ENCODE measurements around the gene KRT35. TPM values are rescaled to one million over a fixed set of nuclear protein-coding genes. Genes with fewer than 3 reads are reported as not detected.

KRT35 gene
- polyA plus RNA-seq, 4 donors: 0.10 to 0.14 TPM; not detected in 2

DNA sequence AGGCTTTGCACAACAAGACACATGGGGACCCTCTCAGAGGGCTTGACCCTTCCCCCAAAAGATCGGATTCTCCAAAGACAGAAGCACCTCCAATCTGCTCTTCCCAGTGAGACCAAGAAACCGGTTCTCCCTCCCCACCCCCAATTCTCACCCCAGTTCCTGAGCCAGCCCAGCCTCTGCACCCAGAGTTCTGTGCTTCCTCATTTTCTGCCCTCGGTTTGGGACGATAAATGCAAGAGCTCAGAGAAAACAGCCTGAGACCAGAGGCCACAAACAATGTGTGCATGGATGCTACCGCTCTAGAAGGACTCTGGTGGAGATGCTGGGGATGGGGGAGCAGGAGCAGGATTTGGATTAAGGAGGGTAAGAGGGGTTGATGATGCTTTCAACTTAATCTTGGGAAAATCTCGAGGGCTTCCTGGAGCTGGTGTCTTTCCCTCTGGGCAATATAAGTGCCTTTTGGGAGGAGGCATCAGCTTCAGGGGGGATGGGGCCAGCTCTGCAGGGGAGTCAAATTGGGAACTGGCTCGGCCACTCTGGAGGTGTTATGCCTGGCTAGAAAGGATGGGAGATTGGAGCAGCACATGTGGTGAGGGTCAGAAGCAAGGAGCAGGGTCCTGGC lies 31.7 kb upstream of the KRT35 start:
- no peak for DNase-seq (ENCODE audit: low read depth in 4 of 4, low spot score in 2 of 4)

DNA sequence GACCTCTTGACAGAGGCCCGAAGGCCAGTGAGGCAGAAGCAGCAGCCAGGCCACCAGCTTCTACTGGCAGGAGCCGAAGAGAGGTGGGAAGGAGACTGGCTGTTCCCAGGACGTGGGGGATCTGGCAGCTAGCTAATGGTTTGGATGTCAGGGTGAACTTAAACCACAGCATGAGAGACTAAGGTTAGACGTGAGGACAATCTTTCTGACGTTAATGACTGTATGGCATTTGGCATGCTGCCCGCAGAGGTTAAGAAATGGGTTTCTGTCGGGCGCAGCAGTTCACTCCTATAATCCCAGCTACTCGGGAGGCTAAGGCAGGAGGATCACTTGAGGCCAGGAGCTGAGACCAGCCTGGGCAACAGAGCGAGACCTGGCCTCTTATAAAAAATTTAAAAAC lies 30.8 kb upstream of the KRT35 start:
- DNase-seq (ENCODE audit: low read depth in 4 of 4, low spot score in 2 of 4): no peak

DNA sequence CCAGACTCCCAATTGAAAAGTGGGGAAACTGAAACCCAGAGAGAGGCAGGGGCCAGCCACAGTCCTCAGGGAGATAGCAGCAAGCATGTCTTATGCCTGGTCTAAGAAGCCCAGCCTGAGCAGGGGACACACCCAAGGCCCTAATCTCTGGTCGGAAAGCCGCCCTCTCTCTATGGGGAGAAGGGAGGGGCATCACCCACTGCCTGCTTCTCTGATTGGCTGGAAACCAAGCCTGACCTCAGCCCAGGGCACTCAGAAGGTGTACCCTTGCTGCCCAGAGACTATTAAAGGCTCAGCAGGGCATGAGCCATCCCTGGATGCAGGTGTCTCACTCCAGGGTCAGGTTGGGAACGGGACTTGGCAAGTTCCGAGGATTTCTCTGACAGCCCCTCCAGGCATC lies 30.2 kb upstream of the KRT35 start:
- DNase-seq (ENCODE audit: low read depth in 4 of 4, low spot score in 2 of 4): no peak

DNA sequence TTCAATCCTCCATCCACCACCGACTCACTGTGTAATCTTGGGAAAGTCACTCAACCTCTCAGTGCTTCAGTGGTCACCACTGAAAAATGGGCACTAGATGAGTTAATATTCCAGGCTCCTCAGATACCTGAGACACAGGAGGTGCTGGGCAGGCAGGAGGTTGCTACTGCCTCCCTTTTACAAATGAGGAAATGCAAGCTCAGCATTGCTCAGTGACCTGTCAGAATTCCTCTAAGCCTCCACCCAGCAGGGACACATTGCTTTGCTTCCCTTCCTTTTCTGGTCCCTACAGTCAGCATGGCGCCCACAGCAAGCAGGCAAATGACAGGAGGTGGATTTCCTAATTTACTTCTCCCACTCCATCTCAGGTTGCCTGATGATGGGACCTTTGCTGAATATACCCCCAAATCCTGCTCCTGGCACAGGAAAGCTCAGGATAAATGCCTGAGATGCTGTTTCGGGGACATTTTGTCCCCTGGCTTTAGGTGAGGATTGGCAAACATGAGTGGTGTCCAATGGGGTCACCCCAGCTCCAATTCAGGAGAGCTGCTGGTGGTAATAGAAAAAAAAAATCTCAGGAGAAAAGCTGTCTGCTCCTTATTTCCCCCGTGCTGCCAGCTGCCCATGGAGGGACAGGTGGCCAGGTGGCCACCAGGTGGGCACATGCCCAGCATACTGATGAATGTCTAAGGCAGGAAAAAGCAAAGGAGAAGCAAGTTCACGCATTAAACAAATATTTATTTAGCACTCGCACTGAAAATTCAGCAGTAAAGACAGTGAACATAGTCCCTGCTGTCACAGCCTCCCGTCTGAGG lies 29.5 kb upstream of the KRT35 start:
- DNase-seq (ENCODE audit: low read depth in 4 of 4, low spot score in 2 of 4): no peak

DNA sequence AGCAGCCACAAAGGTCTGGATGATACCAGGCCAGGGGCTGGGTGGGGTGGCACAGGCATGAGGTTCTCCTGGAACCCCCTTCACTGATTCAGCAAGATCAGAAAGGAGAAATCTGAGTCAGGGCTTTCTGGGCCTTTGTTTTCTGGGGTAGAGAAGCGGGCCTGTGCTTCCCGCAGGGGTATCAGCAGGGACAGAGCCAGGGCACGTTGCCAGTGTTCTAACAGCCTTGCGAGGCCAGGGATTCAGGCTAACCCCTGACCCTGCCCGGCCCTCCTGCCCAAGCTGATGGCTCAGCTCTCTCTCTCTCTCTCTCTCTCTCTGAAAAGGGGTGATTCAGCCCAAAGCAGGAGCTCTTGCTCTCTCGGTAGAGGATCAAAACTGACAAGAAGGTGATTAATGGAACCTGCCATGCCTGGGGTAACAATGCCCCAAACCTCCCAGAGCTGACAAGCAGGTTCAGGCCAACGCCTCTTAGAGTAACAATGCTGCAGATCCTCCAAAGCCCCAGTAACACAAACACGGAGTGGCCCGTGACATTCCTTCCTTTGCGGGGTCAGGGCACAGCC lies 26.4 kb upstream of the KRT35 start:
- no peak for DNase-seq (ENCODE audit: low read depth in 4 of 4, low spot score in 2 of 4)

DNA sequence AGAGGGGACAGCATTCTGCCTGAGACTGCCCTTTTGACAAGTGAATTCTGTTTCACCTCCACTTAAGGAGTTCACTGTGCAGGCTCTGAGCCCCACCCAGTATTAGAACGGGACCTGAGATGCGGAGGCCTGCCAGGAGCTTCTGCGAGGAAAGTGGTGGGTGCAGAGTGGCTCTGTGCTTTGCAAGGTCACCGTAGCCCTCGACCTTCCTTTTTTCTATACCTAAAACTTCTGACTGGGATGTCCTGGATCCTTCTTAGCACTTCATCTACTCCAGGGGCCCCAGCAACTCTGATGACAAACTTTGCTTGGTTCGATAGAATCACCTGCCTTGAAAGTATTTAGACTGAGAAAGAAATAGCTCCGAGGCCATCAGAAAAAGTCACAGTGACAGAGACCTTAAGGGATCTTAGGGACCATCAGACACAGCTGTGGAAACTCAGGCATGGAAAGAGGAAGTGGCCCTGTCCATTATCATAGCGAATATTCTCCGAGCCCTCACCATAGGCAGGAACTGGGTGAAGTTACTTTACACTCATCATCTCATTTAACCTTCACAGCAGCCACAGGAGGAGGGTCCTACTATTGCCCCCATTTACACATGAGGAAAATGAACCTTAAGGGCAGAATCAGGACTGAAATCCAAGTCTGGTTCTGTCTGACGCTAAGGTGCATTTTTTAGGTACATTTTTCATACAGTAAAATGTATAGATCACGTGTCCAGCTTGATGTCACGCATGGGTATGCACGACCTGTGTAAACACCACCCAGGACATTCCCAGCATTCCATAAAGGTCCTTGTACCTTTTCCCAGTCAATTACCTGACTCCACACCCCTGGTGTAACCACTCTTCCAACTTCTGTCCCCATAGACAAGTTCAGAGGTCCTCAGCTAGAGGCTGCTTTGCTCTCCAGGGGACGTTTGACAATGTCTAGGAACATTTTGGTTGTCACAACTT lies 25.1 kb upstream of the KRT35 start:
- DNase-seq (ENCODE audit: low read depth in 4 of 4, low spot score in 2 of 4): no peak

DNA sequence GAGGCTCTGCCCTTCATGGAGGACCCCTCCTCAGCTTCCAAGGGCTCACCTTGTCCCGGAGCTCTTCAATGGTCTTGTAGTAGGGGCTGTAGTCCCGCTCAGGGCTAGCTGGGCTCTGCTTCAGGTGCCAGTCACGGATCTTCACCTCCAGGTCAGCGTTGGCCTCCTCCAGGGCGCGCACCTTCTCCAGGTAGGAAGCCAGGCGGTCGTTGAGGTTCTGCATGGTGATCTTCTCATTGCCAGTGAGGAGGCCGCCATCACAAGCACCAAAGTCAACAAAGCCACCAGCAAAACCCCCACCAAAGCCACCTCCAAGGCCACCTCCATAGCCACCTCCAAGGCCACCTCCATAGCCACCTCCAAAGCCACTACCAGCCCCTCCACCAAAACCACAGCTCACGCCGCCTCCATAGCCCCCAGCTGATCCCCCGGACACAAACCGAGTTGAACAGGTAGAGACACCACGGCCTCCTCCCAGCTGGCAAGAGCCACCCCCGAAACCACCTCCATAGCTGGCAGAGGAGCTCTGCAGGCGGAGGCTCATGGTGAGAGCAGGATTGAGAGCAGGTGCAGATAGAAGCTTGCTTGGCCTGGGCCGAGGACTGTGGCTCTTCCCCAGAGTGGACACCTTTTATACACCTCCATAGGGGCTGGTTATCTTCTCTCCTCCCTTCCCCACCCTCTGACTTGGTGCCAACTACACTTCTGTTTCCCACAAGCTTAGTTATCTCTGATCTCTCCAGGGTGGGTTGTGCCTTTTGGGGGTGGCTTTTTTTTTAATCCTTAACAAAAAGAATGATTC lies 24.3 kb upstream of the KRT35 start, which contains the start of gene KRT13:
KRT13 (minus strand) TSS at position 606 of the 802 bp plus-strand sequence; CDS start at position 544, 62 bp downstream.
- no peak for DNase-seq (ENCODE audit: low read depth in 4 of 4, low spot score in 2 of 4)

DNA sequence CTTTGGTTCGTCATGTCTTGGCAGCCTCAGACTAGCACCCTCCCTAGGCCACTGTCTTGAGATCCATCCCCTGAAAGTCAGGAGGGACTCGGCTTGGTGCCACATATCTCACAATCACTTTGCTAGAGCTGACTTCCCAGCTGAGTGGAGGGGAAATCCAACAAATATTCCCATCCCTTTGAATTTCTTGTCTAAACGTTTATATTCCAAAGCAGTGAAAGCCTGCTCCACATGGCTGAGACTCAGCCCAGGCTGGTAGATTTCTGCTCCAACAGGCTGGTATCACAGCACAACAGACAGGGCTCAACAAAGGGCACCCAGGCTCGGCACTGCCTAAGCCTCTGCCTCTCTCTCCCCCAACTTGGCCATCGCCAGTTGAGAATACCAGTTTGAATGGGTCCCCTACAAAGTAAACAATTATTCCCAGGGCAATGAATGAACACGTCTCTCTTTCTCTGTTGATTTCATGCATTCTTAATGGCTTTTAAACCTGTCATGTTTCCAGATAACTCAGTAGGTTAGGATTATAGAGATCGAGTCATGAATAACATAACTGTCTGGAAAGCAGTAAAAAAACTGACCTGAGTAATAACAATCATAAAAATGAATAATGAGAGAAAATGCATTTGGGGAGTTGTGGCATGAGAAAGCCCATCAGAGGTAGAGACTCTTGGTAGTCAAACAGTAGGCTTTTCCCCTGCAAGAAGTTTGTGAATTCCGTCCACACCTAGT lies 23.5 kb upstream of the KRT35 start:
- DNase-seq (ENCODE audit: low read depth in 4 of 4, low spot score in 2 of 4): no peak

DNA sequence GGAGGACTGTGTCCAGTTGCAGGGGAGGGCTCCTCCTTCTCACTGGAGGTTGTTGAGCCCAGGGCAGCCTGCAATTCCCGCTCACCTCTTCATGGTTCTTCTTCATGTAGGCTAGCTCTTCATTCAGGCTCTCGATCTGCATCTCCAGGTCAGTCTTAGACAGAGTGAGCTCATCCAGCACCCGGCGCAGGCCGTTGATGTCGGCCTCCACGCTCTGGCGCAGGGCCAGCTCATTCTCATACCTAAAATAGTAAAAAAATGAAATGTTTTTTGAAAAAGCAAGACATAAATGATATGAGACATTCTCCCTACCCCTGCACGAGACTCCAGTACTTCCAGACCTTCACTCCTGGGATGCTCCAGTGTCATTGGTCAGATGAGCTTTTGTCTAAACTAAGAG lies 22.3 kb upstream of the KRT35 start:
- DNase-seq (ENCODE audit: low read depth in 4 of 4, low spot score in 2 of 4): no peak

DNA sequence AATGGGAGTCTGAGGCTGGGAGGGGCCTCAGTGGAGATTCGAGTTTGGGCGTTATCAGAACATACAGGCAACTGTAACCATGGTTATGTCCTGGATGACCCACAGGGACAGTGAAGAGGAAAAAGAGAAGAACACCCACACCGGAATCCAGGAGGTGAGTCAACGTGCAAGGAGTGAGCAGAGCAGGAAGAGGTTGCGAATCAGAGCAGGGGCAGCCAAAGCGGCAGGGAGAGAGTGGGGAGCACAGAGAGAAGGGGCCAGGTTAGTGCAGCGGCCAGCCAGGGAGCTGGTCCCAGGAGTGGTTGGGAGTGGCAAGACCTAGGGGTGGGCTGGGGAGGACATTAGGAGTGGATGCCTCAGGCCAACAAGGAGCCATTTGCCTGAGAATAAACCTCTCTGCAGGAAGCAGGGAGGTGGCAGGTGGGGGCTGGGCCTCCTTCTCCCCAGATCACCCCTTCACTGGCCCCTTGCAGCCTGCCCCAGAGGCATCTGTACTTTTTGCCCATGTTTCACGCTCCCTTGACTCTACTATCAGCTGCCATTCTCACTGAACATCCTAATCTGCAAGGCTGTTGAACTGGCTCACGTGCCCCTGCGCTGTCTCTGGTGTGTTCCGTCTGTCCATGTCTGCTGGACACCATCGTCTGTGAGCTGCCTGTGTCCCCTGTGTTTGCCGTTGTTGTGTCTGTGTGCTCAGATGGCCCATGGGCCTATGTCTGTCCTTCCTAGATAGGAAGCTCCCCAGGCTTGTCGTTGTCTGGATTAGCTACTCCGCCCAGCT lies 19.4 kb upstream of the KRT35 start:
- no peak for DNase-seq (ENCODE audit: low read depth in 4 of 4, low spot score in 2 of 4)

DNA sequence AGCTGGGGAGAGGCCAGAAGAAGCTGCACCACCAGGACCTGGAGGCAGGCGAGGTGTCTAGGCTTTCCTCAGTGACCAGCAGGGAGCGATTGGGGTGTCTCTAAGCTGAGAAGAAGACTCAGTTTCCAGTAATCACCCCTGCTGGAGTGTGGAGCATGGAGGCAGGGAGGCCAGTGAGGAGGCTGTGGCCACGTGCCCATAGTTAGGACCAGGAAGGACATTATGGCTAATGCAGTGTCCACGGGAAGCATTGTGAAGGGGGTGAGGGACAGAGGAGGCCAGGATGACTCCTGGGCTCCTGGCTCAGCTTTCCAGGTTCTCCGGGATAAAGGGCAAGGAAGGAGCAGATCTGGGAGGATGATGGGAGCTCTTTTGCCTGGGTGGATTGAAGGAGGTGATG lies 18.8 kb upstream of the KRT35 start:
- no peak for DNase-seq (ENCODE audit: low read depth in 4 of 4, low spot score in 2 of 4)

DNA sequence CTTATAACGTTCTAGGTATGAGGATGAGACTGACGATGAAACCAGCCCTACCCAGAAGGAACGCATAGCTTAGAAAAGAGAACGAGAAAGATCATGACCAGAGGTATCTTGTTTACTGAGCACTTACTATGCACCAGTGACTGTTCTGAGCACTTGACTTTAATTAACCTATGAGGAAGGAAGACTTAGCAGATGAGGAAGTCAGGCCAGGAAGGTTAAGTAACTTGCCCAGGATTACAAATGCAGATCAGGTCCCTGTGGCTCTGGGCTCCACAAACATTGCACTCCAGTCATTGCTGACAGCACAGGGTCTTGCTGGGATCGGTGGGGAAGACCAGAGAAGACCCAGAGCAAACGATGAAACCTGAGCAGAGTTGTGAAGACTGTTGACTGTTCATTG lies 17.3 kb upstream of the KRT35 start:
- DNase-seq (ENCODE audit: low read depth in 4 of 4, low spot score in 2 of 4): no peak

DNA sequence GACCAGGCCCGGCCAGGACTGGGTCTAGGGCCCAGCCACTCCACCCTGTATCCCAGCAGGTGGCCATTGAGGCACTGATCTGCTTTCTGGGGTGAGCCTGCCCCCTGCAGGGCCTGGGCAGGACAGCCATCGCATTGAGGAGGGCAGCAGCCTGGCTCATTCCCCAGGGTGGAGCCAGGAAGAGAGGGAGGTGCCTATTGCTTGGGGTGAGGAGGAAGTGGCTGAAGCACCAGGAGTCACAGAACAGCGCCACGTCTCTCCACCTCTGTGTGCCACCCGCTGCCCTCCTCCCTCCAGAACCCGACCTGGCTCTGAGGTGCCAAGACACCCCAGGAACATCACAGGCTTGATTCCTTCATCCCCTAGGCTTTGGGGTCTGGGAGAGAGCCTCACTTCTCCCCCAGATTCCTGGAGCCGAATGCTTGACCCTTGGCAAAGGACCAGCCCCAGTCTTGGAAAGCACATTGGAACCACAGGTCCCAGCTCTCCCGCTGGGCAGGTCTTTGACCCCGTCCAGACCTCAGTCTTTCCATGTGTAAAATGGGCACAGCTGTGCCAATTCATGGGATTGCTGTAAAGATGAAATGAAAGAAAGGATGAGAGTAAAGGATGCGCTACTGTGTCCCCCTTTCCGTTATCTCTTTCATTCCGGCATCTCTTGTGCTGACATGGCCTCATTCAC lies 16.0 kb upstream of the KRT35 start:
- DNase-seq (ENCODE audit: low read depth in 4 of 4, low spot score in 2 of 4): peak in 2 of 4 donors; percentile 21 to 48

DNA sequence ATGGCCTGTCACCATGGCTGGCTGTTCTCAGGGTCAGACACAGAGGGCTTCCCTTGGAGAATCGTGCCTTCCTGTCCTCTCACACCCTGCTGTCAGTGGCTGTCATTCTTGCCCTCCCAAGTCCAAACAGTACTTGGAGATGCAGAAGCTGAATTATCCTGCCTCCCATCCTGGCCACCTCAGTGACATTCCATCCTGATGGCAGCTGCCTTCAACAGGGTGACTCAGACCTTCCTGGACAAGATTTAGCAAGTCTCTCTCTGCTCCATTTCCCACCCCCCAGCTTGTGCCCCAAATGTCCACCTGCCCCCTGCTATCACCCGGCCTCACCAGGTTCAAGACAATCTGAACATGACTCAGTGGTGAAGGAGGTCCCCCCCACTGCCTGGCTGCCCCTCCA lies 13.6 kb upstream of the KRT35 start:
- no peak for DNase-seq (ENCODE audit: low read depth in 4 of 4, low spot score in 2 of 4)

DNA sequence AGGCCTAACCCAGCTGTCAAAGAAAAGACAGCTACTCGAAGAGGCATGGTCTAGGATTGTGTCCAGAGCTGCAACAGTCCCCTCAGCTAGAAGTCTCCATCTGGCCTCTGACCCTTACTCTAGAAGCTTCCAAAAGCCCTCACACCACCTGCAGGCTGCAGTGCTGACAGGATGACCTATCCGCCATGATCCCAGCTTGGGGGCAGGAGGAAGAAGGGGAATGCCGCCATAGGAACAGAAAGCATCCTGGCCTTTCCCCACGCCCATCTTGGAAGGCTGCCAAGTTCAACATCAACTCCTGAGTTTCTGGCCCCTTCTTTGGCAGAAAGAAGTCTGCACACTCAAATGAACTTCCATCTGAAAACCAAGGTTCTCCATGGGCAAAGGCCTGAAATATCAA lies 11.8 kb upstream of the KRT35 start:
- peak in 1 of 4 donors; percentile 36 for DNase-seq (ENCODE audit: low read depth in 4 of 4, low spot score in 2 of 4)

DNA sequence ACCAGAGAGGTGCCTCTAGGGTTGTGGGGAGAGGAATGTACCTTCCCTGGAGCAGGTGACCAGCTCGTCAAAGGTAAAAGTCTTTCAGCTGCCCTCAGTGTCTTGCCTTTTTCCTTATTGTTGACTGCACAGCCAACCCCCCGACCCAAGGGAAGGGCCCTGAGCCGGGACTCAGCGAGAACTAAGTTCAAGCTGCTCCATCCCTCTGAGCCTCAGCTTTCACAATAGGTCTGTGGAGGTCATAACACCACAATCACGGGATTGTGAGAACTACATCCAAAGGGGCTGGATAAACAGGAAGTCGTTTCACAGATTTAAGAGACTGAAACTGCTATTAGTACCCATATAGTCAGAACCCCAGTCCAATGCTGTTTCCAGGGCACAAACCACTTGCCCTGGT lies 11.4 kb upstream of the KRT35 start:
- no peak for DNase-seq (ENCODE audit: low read depth in 4 of 4, low spot score in 2 of 4)

DNA sequence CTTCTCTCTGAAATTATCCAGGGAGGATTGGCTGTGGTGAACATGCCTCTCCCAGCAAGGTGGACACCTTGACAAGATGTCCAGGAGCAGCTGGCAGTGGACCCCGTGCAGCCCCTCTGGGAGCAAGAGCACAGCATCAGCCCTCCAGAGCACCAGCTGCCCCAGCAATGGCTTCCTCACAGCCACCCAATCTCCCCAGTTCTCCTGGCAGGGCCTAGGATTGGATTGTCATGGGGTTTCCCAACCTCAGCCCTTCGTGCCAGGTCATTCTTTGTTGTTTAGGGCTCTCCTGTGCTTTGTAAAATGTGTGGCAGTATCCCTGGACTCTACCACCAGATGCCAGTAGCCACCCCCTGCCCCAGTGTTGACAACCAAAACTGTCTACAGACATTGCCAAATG lies 10.5 kb upstream of the KRT35 start:
- DNase-seq (ENCODE audit: low read depth in 4 of 4, low spot score in 2 of 4): no peak
